Endometrium (tissue), 2 donors: ENCODE data around the gene CCDC148.

Source experiments
- FAIRE-seq: peaks from 2 replicates; lab custom pipeline; 2012; peaks lifted over from hg19 to GRCh38; lab: Jason Lieb, UNC
- donor health status: control.
- donor health status: control.

The CCDC148 gene

DNA sequence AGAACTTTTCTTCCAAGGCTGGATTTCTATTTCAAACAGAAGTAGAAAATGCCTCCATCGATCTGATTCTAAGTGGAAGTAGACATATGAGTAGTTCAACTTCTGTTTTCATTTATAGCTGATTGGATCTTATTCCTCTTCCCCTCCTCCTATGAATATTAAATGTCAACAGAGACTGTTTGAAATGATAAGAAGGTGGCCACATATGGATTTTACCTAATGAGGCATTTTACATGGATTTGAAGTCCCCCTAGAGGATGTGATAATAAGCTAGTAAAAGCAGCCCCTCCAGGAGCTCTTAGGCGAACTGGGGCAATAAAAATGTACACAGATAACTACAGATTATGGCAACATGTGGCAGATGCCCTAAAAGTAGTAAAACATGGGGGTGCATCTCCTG lies 283.8 kb downstream of the CCDC148 start:
- no peak for FAIRE-seq

DNA sequence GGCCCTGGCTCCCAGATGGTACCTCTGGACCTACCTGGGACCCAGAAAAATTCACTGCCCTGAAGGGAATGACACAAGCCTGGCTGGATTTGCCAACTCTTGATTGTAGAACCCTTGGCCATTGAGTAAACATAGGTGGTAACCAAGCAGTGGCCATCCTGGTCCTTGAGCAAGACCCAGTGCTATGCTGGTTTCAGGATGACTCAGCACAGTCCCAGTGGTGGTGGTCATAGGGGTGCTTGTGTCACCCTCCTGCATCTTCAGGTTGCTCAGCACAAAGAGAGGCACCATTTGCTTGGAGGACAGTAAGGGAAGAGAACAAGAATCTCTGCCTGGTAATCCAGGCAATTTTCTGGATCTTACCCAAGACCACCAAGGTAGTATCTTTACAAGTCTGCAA lies 302.0 kb downstream of the CCDC148 start:
- no peak for FAIRE-seq

DNA sequence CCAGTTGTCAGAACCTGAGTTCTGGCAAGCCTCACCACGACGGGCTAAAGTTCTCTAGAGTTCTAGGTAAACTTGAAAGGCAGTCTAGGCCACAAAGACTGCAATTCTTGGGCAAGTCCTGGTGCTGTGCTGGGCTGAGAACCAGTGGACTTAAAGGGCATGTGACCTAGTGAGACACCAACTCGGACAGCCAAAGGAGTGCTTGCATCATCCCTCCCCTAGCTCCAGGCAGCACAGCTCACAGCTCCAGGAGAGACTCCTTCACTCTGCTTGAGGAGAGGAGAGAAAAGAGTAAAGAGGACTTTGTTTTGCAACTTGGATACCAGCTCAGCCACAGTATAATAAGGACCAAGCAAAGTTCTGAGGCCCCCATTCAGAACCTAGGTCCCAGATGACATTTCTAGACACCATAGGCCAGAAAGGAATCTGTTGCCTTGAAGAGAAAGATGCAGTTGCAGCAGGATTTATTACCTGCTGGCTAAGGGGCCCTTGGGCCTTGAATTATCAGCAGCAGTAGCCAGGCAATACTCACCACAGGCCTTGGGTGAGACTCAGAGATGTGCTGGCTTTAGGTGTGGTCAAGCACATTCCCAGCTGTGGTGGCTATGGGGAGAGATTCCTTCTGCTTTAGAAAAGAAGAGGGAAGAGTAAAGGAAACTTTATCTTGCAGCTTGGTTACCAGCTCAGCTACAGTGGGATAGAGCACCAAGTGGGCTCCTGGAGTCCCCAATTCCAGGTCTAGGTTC lies 303.1 kb downstream of the CCDC148 start:
- no peak for FAIRE-seq

DNA sequence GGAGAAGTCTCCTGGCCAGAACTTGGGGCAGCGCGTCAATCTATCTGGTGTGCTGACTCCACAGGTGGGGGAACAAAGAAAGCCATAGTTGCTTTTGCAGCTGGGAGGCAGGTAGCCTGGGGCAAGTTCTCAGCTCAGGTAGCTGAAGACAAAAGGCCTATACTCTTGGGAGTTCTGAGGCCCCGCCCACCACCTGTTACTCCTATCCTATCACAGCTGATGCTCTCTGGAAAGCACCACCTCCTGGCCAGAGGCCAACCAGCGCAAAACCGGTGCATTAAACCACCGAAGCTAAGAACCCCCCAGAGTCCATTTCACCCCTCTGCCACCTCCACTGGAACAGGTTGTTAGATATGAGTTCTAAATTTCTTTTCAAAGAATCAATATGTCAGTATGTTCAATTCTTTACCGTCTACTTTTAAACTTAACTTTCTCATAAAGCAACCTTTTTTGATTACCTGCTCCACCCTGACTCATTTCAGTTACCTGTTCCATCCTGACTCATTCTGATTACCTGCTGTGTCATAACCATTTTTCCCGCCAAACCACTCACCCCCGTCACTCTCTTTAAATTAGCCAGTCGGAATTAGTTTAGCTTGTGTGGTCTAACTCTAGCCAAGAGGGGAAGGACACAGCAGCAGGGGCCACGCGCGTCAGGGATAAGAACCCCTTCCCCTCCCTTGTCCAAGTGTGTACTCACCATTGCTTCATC lies 311.5 kb downstream of the CCDC148 start:
- FAIRE-seq: no peak

DNA sequence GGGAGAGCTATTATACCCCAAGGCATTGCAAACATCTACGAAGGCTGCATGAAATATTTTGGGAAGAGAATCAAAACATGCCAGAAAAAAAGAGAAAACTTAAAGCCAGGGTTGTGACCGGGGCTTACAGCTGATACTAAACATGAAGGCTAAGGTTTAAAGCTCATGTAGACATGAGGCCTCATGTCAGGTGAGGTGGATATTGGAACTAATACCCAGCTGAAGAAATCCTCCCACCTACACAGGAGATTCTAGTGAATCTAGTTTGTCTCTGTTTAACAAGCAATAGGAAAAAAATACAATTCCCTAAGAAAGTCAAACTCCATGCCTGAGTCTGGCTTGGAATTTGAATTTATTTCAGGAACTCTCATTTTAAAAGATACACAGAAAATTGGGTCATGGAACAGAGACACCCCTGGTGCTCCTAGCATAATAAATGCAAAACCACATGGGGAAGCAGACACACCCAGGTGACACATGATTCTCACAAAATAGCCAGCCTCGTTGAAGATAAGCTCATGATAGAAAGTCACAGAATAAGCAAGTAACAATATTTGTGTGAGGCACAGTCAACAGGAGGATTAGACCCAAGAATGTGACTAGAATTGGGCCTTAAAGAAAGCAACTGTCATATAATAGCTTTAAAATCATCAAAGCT lies 312.7 kb downstream of the CCDC148 start:
- no peak for FAIRE-seq

DNA sequence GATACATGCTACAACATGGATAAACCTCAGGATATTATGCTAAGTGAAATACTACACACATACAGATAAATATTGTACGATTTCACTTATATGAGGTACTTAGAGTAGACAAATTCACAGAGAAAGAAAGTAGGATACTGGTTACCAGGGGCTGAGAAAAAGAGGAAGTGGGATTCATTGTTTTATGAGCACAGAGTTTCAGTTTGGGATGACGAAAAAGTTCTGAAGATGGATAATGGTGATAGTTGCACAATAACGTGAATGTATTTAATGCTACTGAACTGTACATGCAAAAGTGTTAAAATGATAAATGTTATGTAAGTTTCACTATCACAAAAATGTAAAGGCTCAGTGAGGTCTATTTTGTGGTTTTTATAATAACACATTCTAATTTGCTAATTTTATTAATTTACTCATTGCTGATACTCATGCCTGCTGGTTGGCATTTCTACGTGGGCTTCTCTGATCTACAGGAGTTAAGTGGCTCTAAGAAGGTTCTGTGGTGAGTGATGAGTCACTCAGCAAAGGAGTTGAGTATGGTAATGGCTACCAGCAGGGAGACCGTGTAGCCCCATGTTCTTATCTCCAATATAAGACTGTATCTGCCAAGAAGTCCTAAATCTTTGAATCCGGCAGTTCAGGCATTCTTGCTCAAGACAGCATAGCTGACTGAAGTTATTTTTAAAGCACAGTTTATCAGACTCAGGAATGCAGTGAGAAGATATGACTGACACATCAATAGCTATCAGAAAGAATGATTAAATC lies 313.8 kb downstream of the CCDC148 start:
- FAIRE-seq: no peak

DNA sequence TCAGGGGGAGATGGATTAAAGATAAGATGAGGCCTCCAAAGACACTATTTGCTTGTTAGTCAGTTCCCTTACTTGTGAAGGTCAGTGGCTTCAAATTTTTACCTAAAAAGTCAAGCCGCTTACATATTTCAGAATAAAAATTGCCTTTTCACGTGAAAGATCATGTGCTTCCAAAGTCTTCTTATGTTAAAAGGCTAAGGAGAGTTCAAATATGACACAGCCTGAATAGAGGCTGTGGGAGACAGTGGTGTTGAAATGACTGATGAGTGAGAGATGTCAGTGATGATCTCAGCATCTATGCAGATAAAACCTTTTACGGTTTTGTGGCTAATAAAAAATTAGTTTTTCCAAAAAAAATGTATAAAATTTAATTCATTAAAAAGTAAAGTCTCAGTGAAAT lies 314.4 kb downstream of the CCDC148 start:
- no peak for FAIRE-seq

DNA sequence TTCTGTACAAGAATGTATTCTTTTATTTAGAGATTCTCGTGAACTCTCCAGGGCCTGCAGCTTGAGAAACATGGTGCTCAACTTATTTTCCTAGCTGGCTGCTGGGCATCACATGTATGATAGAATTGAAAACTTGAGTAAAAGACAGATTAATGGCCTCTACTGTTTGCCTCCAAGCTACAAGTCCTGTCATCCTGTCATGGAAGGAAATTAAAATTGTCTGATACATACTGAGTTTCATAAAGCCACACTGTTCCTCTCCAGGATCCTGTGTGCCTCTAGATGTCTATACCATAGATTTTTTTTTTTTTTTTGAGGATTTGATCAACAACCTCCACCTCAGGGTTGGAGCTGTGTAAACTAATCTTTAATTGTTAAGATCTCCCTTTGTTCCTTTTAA lies 316.4 kb downstream of the CCDC148 start:
- FAIRE-seq: no peak

DNA sequence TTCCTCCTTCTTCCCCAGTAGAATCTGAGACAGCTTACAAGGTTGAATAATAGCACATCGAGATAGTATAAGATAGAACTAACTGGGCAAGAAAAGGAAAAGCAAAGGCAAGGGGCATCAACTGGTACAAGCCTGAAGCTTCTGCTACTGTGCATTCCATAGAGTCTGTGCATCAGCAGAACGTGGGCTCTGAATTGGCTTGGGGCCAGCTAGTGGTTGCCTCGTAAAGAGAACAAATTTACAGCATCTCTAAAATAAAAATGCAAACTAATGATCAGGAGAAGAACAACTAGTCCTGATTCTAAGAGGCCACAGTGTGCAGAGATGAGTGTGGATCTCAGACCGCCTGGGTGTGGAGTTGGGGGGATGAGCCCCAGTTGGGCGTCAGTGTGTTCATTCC lies 318.3 kb downstream of the CCDC148 start:
- no peak for FAIRE-seq

DNA sequence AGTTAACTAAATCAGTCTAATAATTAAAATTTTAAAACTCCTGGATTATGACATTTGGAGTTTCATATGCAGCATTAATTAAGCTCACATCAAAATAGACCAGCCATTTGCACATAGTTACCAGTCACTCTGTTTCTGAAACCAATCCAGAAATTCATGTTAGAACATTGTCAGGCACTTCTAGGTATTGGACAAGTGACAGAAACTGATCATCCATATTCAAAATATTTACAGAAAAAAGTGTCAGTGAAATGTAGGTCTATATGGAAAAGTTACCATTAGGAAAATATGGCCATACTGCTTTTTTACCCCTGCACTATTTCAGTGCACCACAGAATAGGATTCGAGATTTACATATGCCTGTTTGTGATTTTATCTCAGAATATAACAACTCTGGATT lies 321.5 kb downstream of the CCDC148 start:
- FAIRE-seq: no peak

DNA sequence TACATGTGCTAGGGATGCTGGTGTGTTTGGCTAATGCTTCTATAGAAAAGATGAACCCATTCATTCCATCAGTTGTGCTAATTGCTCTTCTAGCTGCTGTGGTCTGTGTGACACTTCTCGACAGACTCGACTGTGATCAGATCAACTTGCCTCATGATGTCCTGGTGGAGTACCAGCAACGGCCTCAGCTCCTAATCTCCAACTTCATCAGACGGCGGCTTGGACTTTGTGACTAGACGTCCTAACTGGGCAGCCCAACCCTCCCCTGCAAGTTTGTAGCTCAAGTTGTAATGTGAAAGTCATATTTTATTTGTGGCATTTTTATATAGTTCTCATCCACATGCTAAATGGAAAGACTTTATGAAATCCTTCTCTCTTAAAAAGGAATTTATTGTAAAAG lies 321.9 kb downstream of the CCDC148 start:
- no peak for FAIRE-seq

DNA sequence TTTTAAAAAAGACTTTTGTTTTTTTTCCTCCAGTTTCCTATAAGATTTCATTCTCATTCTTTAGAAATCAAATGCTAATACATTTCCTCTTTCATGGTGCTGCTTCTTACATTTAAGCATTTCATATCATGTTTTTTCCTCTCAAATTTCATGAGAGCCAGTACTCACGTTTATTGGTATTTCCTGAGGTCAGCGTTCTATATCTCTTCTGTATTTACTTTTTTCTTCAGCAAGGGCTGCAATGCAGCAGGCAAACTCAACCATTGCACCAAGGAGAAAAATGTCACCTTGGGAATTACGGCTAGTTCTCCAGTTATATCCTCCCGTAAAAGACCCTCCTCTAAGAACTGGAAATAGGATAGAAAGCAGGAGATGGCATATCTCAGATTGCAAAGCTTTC lies 322.5 kb downstream of the CCDC148 start:
- no peak for FAIRE-seq

DNA sequence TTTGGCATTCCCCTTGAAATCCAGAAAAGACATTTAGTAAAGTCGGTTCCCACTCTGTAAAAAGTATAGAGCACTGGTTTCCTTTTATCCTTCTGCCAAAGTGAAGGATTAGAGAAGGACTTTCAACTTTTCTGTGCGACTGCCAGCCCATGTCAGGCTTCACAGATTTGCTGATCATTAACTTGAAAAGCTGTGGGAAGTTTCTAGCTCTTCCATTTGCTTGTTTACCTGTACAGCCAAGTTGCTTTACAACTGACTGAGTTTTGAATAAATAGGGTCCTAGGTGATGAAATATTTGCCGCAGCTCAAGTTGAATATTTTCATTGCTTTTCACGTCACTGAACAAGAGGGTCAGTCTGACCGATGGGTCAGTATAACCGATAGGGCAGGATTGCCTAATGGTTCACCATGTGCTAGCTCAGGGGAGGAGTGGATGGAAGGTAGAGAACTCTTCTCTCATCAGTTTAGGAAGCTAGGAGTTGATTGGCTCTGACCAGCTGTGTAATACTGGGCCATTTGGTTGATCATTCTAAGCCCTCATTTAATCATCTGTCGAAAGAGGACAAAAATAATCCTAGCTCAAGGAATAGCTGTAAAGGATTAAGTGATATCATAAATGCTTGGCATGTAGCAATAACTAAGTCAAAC lies 324.5 kb downstream of the CCDC148 start:
- FAIRE-seq: no peak

DNA sequence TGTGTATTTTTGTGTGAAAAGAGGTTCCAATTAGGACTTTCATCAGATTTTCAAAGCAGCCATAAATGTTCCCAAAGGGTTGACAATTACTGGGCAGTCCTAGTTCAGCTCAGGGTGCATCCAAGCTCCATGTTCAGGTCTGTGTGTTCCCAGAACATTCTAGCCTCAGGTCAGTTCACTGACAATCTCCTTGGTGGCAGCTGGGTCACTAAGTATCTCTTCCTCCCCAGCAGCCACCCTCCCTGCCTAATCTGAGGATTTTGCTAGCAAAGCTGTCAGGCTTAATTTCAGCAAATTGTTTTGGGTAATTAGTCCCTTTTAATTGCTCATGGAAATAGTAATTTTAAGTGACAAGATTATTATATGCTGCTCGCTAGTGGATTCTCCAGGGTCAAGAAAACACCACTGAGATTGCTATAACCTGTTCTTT lies 325.1 kb downstream of the CCDC148 start:
- FAIRE-seq: no peak

DNA sequence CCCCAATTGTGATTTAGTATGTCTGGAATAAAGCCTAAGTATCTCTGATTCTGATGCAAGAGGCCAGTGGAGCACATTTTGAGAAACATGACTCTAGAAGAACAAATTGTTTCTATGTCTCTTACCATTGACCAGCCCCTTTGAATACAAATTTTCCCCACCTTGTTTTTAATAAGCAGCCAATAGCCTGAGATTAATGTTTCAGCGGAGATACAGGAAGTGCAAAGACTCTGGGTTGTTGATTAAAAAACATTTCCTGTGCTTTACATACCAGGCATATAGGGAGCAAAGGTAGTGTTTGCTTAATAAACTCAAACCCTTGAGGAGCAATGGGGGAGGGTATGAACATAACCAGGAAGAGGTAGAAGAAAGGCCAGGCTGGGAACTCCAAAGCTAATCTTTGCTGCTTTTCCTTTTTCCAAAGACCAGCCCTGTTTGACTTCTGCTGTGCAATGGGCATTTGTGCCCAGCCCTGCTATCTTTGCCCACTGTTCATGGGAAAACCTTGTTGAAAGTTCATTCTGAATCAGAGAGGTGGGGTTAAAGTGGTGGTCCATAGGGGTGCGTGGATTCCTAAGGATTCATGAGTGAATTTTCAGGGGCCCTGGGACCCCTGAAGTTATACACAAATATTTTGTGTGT lies 325.6 kb downstream of the CCDC148 start:
- no peak for FAIRE-seq

DNA sequence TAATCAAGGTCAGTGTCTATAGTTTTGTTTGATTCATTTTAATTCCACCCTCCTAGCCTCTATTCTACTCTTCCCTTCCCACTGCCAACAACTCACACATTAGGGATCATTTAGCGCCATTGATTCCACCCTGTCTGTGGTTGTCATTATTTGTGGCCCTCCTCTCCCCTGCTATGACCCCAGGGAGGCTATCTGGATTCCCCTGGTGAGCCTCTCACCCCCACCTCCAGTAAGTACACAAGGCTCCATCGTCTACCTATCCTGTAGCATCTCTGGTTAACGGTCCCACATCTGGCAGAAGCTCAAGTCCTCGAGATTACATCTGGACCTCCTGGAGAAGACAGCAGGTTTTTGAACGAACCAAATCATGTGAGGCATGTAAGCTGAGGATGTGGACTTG lies 327.5 kb downstream of the CCDC148 start:
- no peak for FAIRE-seq

DNA sequence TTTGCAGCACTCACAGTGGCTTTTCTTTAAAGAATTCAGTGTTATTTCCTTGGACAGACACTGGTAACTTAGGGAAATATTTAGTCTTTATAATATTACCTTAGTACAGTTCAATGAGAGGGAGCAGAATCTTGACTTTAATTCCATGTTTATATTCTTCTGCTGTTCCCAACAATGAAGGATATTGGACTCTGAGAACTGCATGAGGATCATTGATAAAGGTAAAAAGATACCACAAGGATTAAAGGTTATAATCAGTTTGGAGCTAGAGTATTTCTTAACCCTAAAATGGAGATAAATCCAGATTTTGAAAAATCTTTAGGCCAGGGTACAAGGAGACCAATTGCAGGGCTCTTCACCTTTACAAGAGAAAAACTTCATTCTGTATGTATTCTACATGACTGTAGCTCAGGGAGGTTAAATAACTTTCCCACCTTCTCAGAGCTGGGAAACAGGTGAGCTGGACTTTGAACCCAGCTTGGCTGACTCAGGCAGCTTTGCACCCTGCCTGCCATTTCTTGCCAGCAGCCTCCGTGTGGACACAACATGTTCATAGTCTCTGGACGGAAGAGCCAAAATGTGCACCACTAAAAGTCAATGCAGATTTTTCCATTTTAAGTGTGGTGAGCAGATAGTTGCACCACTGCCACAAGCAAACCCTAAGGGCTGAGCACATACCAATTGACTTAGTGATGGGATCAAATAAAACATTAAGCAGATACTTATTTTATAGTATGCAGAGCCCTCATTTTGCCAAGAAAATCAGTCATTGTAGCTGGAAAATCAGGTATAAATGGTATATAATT lies 328.2 kb downstream of the CCDC148 start:
- no peak for FAIRE-seq

DNA sequence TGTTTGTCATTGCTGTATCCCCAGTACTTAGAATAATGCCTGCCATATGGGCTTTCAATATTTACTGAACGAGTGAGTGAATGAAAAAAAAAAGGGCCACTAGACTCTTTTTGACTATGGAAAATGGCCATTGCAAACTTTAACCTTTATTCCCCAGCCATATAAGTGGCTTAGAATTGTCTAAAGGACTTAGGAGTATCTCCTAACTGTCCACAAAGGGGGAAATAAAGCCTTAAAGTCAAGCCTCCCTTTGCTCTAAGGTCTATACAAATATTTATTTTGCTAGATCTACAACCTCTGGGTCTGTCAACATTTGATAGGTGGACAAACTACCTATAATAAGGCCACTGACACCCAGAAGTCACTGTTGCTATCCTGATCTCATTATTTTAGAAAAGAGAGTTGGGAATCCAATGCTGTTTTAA lies 329.2 kb downstream of the CCDC148 start:
- FAIRE-seq: no peak

DNA sequence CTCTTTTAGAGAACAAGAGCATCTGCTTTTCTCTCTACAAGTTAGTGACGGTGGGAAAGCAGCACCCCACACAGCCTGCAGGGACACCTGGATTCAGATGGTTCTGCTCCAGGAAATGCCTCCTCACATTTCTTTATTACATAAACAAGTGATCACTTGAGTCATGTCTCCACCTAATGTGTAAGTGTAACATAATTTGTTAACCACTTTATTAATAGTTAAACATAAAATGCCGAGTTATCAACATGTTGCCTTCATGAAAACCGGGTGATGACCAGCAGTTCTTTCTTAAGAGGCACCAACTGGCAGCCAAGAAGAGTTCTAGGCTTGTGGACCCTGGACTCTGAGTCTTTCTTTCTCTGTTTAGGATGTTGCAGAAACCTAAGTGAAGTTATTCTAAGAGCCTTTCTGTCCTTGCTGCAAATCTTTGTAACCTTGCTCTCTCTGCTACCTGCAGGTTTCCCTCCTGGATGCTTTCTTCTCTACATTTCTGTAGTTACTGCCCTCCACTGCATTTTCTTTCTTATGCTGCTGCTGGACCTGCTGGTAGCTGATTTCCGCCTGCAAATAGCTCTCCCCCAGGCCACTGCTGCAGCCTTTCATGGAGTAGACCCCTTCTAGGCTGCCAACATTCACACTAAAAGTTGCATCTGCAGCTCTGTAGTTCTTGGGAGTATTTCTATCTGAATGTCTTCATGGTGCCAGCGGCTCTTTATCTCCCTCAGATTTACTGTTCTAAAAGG lies 330.6 kb downstream of the CCDC148 start:
- no peak for FAIRE-seq

DNA sequence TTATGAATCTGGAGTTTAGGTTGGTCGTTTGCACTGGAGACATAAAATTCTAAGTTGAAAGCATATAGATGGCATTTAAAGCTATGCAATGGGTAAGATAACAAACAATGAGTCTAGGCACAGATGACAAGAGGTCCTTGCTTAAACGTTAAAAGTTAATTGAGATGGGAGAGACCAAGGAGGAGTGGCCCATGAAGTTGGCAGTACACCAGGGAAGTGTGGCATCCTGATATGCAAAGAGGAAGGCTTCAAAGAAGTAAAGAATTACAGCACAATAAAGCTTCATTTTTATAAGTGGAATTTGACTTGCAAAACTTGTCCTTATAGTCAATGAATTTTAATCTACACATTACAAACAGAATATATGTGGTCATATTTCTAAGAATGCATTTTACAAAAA lies 331.7 kb downstream of the CCDC148 start:
- no peak for FAIRE-seq
